HT1080 (cell line): Measurements from ENCODE around the gene GNAL. TPM values are rescaled to one million over a fixed set of nuclear protein-coding genes. Genes with fewer than 3 reads are reported as not detected.
"Not testable (repeated sequence)": the region's sequence is repeated elsewhere in the genome, so short reads cannot be mapped to it uniquely, and the experiment has no call there.

Source experiments
- DNase-seq: peaks from one replicate; pipeline ENCODE4 v3.0.0-alpha.2; 2015; ENCODE audit warnings: low read depth
- total RNA-seq: library from RNA; depleted of rRNA; stranded (reverse); fragments of >200 nt; shearing (Covaris generic); gene quantifications from 2 replicates; pipeline ENCODE4 v1.2.3, GENCODE V29; 2014

GNAL gene
- total RNA-seq, 1 experiment from 2014 or later, result 1.0 TPM

- no peak for DNase-seq
These were observed 19.7 kb upstream of the GNAL start for GRCh38 chr18:11669271-11669947.

GRCh38 chr18:11669948-11670275 is 19.2 kb upstream of the GNAL start:
- no peak for DNase-seq

GRCh38 chr18:11671156-11671555 is 17.9 kb upstream of the GNAL start:
- no peak for DNase-seq

- DNase-seq, result no peak
These were observed 16.9 kb upstream of the GNAL start for GRCh38 chr18:11672198-11672597.

- no peak for DNase-seq
These were observed 16.1 kb upstream of the GNAL start for GRCh38 chr18:11672846-11673454.

GRCh38 chr18:11673560-11673959 is 15.5 kb upstream of the GNAL start:
- DNase-seq, result no peak

- DNase-seq, result no peak
These were observed 14.9 kb upstream of the GNAL start for GRCh38 chr18:11674119-11674518.

GRCh38 chr18:11676386-11676785 is 12.7 kb upstream of the GNAL start:
- DNase-seq, result no peak

- DNase-seq, result no peak
These were observed 12.2 kb upstream of the GNAL start for GRCh38 chr18:11676867-11677266.

- DNase-seq, result no peak
These were observed 10.9 kb upstream of the GNAL start for GRCh38 chr18:11678211-11678610.

GRCh38 chr18:11689669-11690565 is 853 bp downstream of the GNAL start:
- DNase-seq, result no peak

- DNase-seq, result not testable (repeated sequence)
These were observed 1.6 kb downstream of the GNAL start for GRCh38 chr18:11690660-11691059.

GRCh38 chr18:11695736-11696135 is 6.7 kb downstream of the GNAL start:
- DNase-seq, result no peak

GRCh38 chr18:11696451-11696850 is 7.4 kb downstream of the GNAL start:
- no peak for DNase-seq

GRCh38 chr18:11700876-11701275 is 11.8 kb downstream of the GNAL start:
- no peak for DNase-seq

- DNase-seq, result no peak
These were observed 21.5 kb downstream of the GNAL start for GRCh38 chr18:11710578-11710977.

GRCh38 chr18:11713756-11714155 is 24.7 kb downstream of the GNAL start:
- no peak for DNase-seq

GRCh38 chr18:11714244-11714918 is 25.3 kb downstream of the GNAL start:
- no peak for DNase-seq

- DNase-seq, result not testable (repeated sequence)
These were observed 27.8 kb downstream of the GNAL start for GRCh38 chr18:11716767-11717315.

GRCh38 chr18:11719050-11719449 is 30.0 kb downstream of the GNAL start:
- DNase-seq, result no peak

- no peak for DNase-seq
These were observed 30.6 kb downstream of the GNAL start for GRCh38 chr18:11719621-11720020.

- no peak for DNase-seq
These were observed 32.7 kb downstream of the GNAL start for GRCh38 chr18:11721720-11722119.
